ENCODE data around the gene CDC42BPA. TPM values are rescaled to one million over a fixed set of nuclear protein-coding genes. Genes with fewer than 3 reads are reported as not detected.

CDC42BPA gene
- polyA plus RNA-seq, 1 of the 3 experiments (the other 2 are of a cell fraction) = 6.8 TPM

DNA sequence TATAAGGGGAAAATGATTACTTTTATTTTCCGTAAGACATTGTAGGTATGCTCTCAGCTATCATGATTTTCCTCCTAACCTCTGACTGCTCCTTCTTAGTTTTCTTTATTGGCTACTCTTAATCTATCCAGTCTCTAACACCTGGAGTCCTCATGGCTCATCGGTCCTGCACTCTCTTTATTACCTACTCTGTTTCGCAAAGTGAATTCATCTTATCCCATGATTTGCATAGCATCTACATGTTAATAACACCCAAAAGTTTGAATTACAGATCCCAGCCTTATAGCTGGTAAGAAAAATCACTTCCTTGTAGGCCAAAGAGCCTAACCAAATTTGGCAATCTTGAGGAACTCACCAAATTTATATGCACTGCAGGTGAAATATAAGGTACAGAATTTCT lies 136.3 kb downstream of the CDC42BPA start:
- no peak overlapping the region for H2AFZ ChIP-seq (ENCODE audit: low read depth)
- H3K4me2 ChIP-seq = no peak overlapping the region
- H3F3A ChIP-seq (replicated peaks; ENCODE audit: insufficient read depth) = no peaks in the 10 kb centered on the region
- H3K4me3 ChIP-seq (ENCODE audit: low read depth in 2 of 2, low read length in 1 of 2) = no peak overlapping the region
- peaks cover 5 to 11% of the 10 kb centered on the region in 2 experiments for H3K36me3 ChIP-seq (replicated peaks in 1 of 2; ENCODE audit: control insufficient read depth in 1 of 2, insufficient read depth in 2 of 2, low read length in 1 of 2)
- H3K4me1 ChIP-seq (ENCODE audit: control insufficient read depth in 1 of 2, insufficient read depth in 2 of 2, low read depth in 1 of 2, low read length in 1 of 2) = no peaks in the 10 kb centered on the region; a peak in 1 of 4 replicates
- no peak overlapping the region for H3K27ac ChIP-seq (ENCODE audit: low read depth in 2 of 2, low read length in 1 of 2)
- H3K79me2 ChIP-seq (ENCODE audit: insufficient read depth) = peaks cover 14% of the 10 kb centered on the region; the same call in 1 of the 2 replicates
- ChIA-PET POLR2A (no interaction called here), CTCF (interaction anchor here (1.1 kb wide), 1 partner anchor 10 kb away, joined by 3 read pairs; no protein-coding TSS in a partner anchor)
- H3K9me3 ChIP-seq = no peaks in the 10 kb centered on the region
- no peak overlapping the region for H3K9ac ChIP-seq
- WGBS (ENCODE audit: low lambda C conversion rate) = 98% methylated on average over 3 of the region's 3 CpGs
- H3K9me2 ChIP-seq = no peaks in the 10 kb centered on the region
- no peaks in the 10 kb centered on the region for H4K20me1 ChIP-seq (ENCODE audit: insufficient read depth)
- DNase-seq = no peak
- H3K27me3 ChIP-seq (ENCODE audit: insufficient read depth) = no peaks in the 10 kb centered on the region
- TF ChIP-seq TEAD4 (IDR thresholded peaks at IDR 0.05; ENCODE audit: borderline replicate concordance, insufficient read depth) (no peak), SMC3 (IDR thresholded peaks at IDR 0.05; ENCODE audit: low read depth, low read length) (no peak), MXI1 (IDR thresholded peaks at IDR 0.05; ENCODE audit: low read depth, low read length) (no peak), RAD21 (IDR thresholded peaks at IDR 0.05; ENCODE audit: low read length) (no peak), ELF1 (IDR thresholded peaks at IDR 0.05) (no peak), GATA2 (CRISPR knock-in tag; IDR thresholded peaks at IDR 0.05) (no peak), TCF12 (IDR thresholded peaks at IDR 0.05) (no peak), GABPA (IDR thresholded peaks at IDR 0.05; ENCODE audit: low read depth) (no peak), NFIC (IDR thresholded peaks at IDR 0.05; ENCODE audit: borderline replicate concordance) (no peak), RCOR1 (IDR thresholded peaks at IDR 0.05; ENCODE audit: low read length) (no peak), JUND (IDR thresholded peaks at IDR 0.05) (no peak), FOXJ3 (CRISPR knock-in tag; IDR thresholded peaks at IDR 0.05) (no peak), FOXM1 (IDR thresholded peaks at IDR 0.05; ENCODE audit: low read depth) (no peak), MEF2A (IDR thresholded peaks at IDR 0.05; ENCODE audit: borderline replicate concordance, low read depth) (no peak), YY1 (IDR thresholded peaks at IDR 0.05; ENCODE audit: low read depth) (no peak)
- TF ChIP-seq, protein P1, sequence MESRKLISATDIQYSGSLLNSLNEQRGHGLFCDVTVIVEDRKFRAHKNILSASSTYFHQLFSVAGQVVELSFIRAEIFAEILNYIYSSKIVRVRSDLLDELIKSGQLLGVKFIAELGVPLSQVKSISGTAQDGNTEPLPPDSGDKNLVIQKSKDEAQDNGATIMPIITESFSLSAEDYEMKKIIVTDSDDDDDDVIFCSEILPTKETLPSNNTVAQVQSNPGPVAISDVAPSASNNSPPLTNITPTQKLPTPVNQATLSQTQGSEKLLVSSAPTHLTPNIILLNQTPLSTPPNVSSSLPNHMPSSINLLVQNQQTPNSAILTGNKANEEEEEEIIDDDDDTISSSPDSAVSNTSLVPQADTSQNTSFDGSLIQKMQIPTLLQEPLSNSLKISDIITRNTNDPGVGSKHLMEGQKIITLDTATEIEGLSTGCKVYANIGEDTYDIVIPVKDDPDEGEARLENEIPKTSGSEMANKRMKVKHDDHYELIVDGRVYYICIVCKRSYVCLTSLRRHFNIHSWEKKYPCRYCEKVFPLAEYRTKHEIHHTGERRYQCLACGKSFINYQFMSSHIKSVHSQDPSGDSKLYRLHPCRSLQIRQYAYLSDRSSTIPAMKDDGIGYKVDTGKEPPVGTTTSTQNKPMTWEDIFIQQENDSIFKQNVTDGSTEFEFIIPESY (IDR thresholded peaks at IDR 0.05; ENCODE audit: borderline replicate concordance, low read depth) = no peak
- TF ChIP-seq, protein P2, sequence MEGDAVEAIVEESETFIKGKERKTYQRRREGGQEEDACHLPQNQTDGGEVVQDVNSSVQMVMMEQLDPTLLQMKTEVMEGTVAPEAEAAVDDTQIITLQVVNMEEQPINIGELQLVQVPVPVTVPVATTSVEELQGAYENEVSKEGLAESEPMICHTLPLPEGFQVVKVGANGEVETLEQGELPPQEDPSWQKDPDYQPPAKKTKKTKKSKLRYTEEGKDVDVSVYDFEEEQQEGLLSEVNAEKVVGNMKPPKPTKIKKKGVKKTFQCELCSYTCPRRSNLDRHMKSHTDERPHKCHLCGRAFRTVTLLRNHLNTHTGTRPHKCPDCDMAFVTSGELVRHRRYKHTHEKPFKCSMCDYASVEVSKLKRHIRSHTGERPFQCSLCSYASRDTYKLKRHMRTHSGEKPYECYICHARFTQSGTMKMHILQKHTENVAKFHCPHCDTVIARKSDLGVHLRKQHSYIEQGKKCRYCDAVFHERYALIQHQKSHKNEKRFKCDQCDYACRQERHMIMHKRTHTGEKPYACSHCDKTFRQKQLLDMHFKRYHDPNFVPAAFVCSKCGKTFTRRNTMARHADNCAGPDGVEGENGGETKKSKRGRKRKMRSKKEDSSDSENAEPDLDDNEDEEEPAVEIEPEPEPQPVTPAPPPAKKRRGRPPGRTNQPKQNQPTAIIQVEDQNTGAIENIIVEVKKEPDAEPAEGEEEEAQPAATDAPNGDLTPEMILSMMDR (IDR thresholded peaks at IDR 0.05) = no peak
- TF ChIP-seq, protein P3, sequence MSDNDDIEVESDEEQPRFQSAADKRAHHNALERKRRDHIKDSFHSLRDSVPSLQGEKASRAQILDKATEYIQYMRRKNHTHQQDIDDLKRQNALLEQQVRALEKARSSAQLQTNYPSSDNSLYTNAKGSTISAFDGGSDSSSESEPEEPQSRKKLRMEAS (IDR thresholded peaks at IDR 0.05; ENCODE audit: low read depth) = no peak
- TF ChIP-seq, protein P4, sequence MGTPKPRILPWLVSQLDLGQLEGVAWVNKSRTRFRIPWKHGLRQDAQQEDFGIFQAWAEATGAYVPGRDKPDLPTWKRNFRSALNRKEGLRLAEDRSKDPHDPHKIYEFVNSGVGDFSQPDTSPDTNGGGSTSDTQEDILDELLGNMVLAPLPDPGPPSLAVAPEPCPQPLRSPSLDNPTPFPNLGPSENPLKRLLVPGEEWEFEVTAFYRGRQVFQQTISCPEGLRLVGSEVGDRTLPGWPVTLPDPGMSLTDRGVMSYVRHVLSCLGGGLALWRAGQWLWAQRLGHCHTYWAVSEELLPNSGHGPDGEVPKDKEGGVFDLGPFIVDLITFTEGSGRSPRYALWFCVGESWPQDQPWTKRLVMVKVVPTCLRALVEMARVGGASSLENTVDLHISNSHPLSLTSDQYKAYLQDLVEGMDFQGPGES (IDR thresholded peaks at IDR 0.05; ENCODE audit: low read depth, low read length) = no peak
